Neural progenitor cell (in vitro differentiated cells): ENCODE results near the gene WDR70.

Experiments
- EZH2phosphoT487 ChIP-seq: fragments of 200-600 bp; sonication (generic); IDR thresholded peaks from 2 replicates; pipeline ENCODE4 v1.6.1; 2017; ENCODE audit warnings: antibody characterized with exemption
- TF ChIP-seq, protein P1 (sequence below): fragments of 200-600 bp; sonication (generic); IDR thresholded peaks from 2 replicates; pipeline ENCODE4 v1.5.1; 2017; ENCODE audit warnings: antibody characterized with exemption, mild to moderate bottlenecking

DNA sequence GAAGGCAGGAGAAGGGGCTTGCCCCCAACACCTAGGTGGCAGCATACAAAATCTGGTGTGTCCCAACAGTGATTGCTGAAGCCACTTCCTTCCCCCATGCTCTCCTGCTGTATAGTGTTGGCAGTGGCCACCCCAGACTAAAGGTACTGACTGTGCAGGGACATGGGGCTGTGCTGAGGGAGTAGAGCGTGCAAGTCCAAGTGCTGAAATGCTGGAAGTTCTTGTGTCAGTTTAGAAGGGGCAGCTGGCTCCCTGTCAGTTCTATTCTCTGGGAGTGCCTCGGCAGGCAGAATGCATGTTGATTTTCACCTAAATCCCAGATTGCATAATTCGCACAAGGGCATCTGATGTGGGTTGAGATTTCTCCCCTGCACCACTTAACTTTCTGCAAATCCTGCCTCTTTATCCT, 392.1 kb downstream of the WDR70 start:
- TF ChIP-seq, protein P1, sequence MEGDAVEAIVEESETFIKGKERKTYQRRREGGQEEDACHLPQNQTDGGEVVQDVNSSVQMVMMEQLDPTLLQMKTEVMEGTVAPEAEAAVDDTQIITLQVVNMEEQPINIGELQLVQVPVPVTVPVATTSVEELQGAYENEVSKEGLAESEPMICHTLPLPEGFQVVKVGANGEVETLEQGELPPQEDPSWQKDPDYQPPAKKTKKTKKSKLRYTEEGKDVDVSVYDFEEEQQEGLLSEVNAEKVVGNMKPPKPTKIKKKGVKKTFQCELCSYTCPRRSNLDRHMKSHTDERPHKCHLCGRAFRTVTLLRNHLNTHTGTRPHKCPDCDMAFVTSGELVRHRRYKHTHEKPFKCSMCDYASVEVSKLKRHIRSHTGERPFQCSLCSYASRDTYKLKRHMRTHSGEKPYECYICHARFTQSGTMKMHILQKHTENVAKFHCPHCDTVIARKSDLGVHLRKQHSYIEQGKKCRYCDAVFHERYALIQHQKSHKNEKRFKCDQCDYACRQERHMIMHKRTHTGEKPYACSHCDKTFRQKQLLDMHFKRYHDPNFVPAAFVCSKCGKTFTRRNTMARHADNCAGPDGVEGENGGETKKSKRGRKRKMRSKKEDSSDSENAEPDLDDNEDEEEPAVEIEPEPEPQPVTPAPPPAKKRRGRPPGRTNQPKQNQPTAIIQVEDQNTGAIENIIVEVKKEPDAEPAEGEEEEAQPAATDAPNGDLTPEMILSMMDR = no peak
- no peak for TF ChIP-seq EZH2phosphoT487
